Right cardiac atrium (tissue), 5 donors: Measurements from ENCODE around the gene CNN2. TPM values are rescaled to one million over a fixed set of nuclear protein-coding genes. Genes with fewer than 3 reads are reported as not detected.
A peak's percentile ranks its signal among the peaks of the same experiment; 100 is the strongest.

Source experiments
- ATAC-seq, 2 donors: fragments of 200-7000 bp; cut with Tn5 transposase; one replicate each; pipeline versions ENCODE4 v1.8.0 to v1.9.1; 2020; ENCODE audit warnings: moderate library complexity in 2 of 2, mild to moderate bottlenecking in 1 of 2
- DNase-seq, 3 donors: peaks; one replicate each; pipeline ENCODE4 v3.0.0-alpha.2; 2020
- H3K27ac ChIP-seq: one replicate; pipeline ENCODE4 v1.5.1; 2013; ENCODE audit warnings: mild to moderate bottlenecking, low read length, control low read depth, moderate library complexity
- H3K27me3 ChIP-seq: one replicate; pipeline ENCODE4 v1.6.1; 2013; ENCODE audit not compliant: control insufficient read depth, insufficient read depth
- H3K4me1 ChIP-seq: one replicate; pipeline ENCODE4 v1.6.1; 2013; ENCODE audit warnings: low read length; ENCODE audit not compliant: control insufficient read depth, insufficient read depth
- H3K4me3 ChIP-seq: one replicate; pipeline ENCODE4 v1.5.1; 2013; ENCODE audit warnings: low read length, control low read depth
- H3K9me3 ChIP-seq: one replicate; pipeline ENCODE4 v1.6.1; 2013; ENCODE audit warnings: low read length; ENCODE audit not compliant: control insufficient read depth
- WGBS: extraction: QIAGEN DNeasy Blood & Tissue Kit; methylation state at CpG from one replicate; pipeline ENCODE4 v1.1.7; 2013; 5-methylcytosine and 5-hydroxymethylcytosine counted together
- intact Hi-C, 4 donors: fragments of 100-400 bp; cut with DNase I; formaldehyde crosslinking; loops; one replicate each; pipeline versions ENCODE4 v1.11.0 to v1.14.0; 2022 to 2023
- polyA plus RNA-seq: library from polyadenylated mRNA; stranded (reverse); fragments of 200-250 nt; gene quantifications from one replicate; pipeline ENCODE4 v1.2.3, GENCODE V29; 2013
- total RNA-seq, 4 donors: library from RNA; stranded (reverse); fragmentation: NEBNext Ultra II Directional; extraction: Animal tissue kit (Norgen Biotek cat#: 25700); gene quantifications; one replicate each; pipeline ENCODE4 v1.2.1, GENCODE V29; 2021
- donor health status: healthy with polysubstance abuse.
- donor health status: DM: no; HTN: yes; CAD: no.
- donor health status: DM: no; HTN: no; CAD: no.
- donor health status: DM: no; HTN: yes; CAD: no; lungs with severe emphysema.
- donor health status: DM: yes; HTN: yes; CAD: no.

Gene CNN2
- total and polyA plus RNA-seq, 5 donors, result 52.1 to 75.9 (median 59.9) TPM

- 25% methylated on average over 51 of the region's 51 CpGs for WGBS
- peak; percentile 59 to 68 for ATAC-seq
- no peak overlapping the region for H3K4me3 ChIP-seq
- H3K4me1 ChIP-seq, result no peaks in the 10 kb centered on the region
- H3K9me3 ChIP-seq, result no peaks in the 10 kb centered on the region
- intact Hi-C loops, result no loop called here
- no peaks in the 10 kb centered on the region for H3K27me3 ChIP-seq
- no peak overlapping the region for H3K27ac ChIP-seq
- peak; percentile 61 to 82 (median 72) for DNase-seq
Observed at GRCh38 chr19:1082165-1082927, 55.9 kb downstream of the CNN2 start.

GRCh38 chr19:1082928-1083816 lies 56.8 kb downstream of the CNN2 start:
- Histone ChIP-seq H3K4me1 (no peaks in the 10 kb centered on the region), H3K27ac (no peak overlapping the region), H3K9me3 (no peaks in the 10 kb centered on the region), H3K4me3 (no peak overlapping the region), H3K27me3 (no peaks in the 10 kb centered on the region)
- WGBS, result 83% methylated on average over 59 of the region's 59 CpGs
- DNase-seq (peak in 2 of 3 donors; percentile 49 to 68), ATAC-seq (no peak)
- intact Hi-C loops, result no loop called here

GRCh38 chr19:1084024-1084868 lies 57.8 kb downstream of the CNN2 start:
- intact Hi-C loops, result no loop called here
- no peak overlapping the region for H3K4me3 ChIP-seq
- DNase-seq, result no peak
- no peak overlapping the region for H3K27ac ChIP-seq
- H3K9me3 ChIP-seq, result no peaks in the 10 kb centered on the region
- H3K4me1 ChIP-seq, result no peaks in the 10 kb centered on the region
- H3K27me3 ChIP-seq, result no peaks in the 10 kb centered on the region
- ATAC-seq, result no peak
- WGBS, result 88% methylated on average over 43 of the region's 43 CpGs

- WGBS, result 64% methylated on average over 8 of the region's 8 CpGs
- ATAC-seq, result no peak
- Histone ChIP-seq H3K9me3 (no peaks in the 10 kb centered on the region), H3K4me1 (no peaks in the 10 kb centered on the region), H3K27me3 (no peaks in the 10 kb centered on the region), H3K4me3 (no peak overlapping the region), H3K27ac (no peak overlapping the region)
- DNase-seq, result no peak
- intact Hi-C loops, result no loop called here
Observed at GRCh38 chr19:1085053-1085658, 58.7 kb downstream of the CNN2 start.

- Histone ChIP-seq H3K4me1 (no peaks in the 10 kb centered on the region), H3K27me3 (no peaks in the 10 kb centered on the region), H3K9me3 (no peaks in the 10 kb centered on the region), H3K27ac (no peak overlapping the region), H3K4me3 (no peak overlapping the region)
- peak in 2 of 3 donors; percentile 58 to 63 for DNase-seq
- intact Hi-C loops, result no loop called here
- no peak for ATAC-seq
- 69% methylated on average over 38 of the region's 38 CpGs for WGBS
Observed at GRCh38 chr19:1085676-1086442, 59.5 kb downstream of the CNN2 start.

- Histone ChIP-seq H3K4me3 (no peak overlapping the region), H3K27me3 (no peaks in the 10 kb centered on the region), H3K9me3 (no peaks in the 10 kb centered on the region), H3K27ac (no peak overlapping the region), H3K4me1 (no peaks in the 10 kb centered on the region)
- ATAC-seq (no peak), DNase-seq (peak in 1 of 3 donors; percentile 41)
- intact Hi-C loops, result no loop called here
- 74% methylated on average over 21 of the region's 21 CpGs for WGBS
Observed at GRCh38 chr19:1086613-1087012, 60.2 kb downstream of the CNN2 start.

GRCh38 chr19:1087813-1088415 lies 61.5 kb downstream of the CNN2 start:
- H3K4me3 ChIP-seq, result no peak overlapping the region
- ATAC-seq, result peak; percentile 38 to 43
- H3K27me3 ChIP-seq, result no peaks in the 10 kb centered on the region
- peak; percentile 58 to 83 (median 78) for DNase-seq
- no peaks in the 10 kb centered on the region for H3K9me3 ChIP-seq
- intact Hi-C loops, result no loop called here
- WGBS, result 62% methylated on average over 27 of the region's 27 CpGs
- no peaks in the 10 kb centered on the region for H3K4me1 ChIP-seq
- H3K27ac ChIP-seq, result no peak overlapping the region

- DNase-seq, result peak in 2 of 3 donors; percentile 75 to 76
- Histone ChIP-seq H3K27me3 (no peaks in the 10 kb centered on the region), H3K4me3 (no peak overlapping the region), H3K27ac (no peak overlapping the region), H3K4me1 (no peaks in the 10 kb centered on the region), H3K9me3 (no peaks in the 10 kb centered on the region)
- ATAC-seq, result peak; percentile 10 to 30
- WGBS, result 86% methylated on average over 27 of the region's 27 CpGs
- intact Hi-C loops, result no loop called here
Observed at GRCh38 chr19:1088416-1089010, 62.1 kb downstream of the CNN2 start.
